RWPE2 (cell line): Measurements from ENCODE around the gene ERN2.

Experiments
- ATAC-seq: fragments of 200-7000 bp; cut with Tn5 transposase; 3 replicates; pipeline ENCODE4 v1.9.1; 2021; ENCODE audit warnings: low read depth
- DNase-seq: peaks from one replicate; pipeline ENCODE4 v3.0.0-alpha.2; 2020; ENCODE audit warnings: low spot score
- H3K27ac ChIP-seq: fragments of 450-650 bp; 2 replicates; pipeline ENCODE4 v1.5.1; 2017; ENCODE audit warnings: mild to moderate bottlenecking; ENCODE audit not compliant: poor library complexity, severe bottlenecking
- H3K27me3 ChIP-seq: fragments of 250-450 bp; sonication (Bioruptor Pico); 2 replicates; pipeline ENCODE4 v1.5.1; 2021; ENCODE audit warnings: mild to moderate bottlenecking, moderate library complexity; ENCODE audit not compliant: insufficient read depth, poor library complexity, severe bottlenecking
- H3K36me3 ChIP-seq: fragments of 250-450 bp; sonication (Bioruptor Pico); 2 replicates; pipeline ENCODE4 v1.5.1; 2020; ENCODE audit warnings: low read depth, mild to moderate bottlenecking, moderate library complexity
- H3K4me1 ChIP-seq: fragments of 250-450 bp; sonication (Bioruptor Pico); 2 replicates; pipeline ENCODE4 v1.5.1; 2021; ENCODE audit warnings: mild to moderate bottlenecking, moderate library complexity; ENCODE audit not compliant: insufficient read depth, poor library complexity, severe bottlenecking
- H3K4me3 ChIP-seq: fragments of 250-450 bp; sonication (Bioruptor Pico); 2 replicates; pipeline ENCODE4 v1.5.1; 2021; ENCODE audit warnings: mild to moderate bottlenecking, moderate library complexity; ENCODE audit not compliant: severe bottlenecking
- H3K9me3 ChIP-seq: fragments of 250-450 bp; sonication (Bioruptor Pico); 2 replicates; pipeline ENCODE4 v1.5.1; 2021; ENCODE audit warnings: mild to moderate bottlenecking, moderate library complexity; ENCODE audit not compliant: severe bottlenecking
- CTCF ChIP-seq: fragments of 450-650 bp; IDR thresholded peaks from one replicate; pipeline ENCODE4 v1.5.1; 2017; ENCODE audit warnings: mild to moderate bottlenecking, moderate library complexity; ENCODE audit not compliant: poor library complexity, severe bottlenecking

ERN2 gene

GRCh38 chr16:23700509-23700908 lies 12.5 kb downstream of the ERN2 start:
- DNase-seq (no peak), ATAC-seq (no peak)
- Histone ChIP-seq H3K36me3 (no peaks in the 10 kb centered on the region), H3K27ac (no peak overlapping the region), H3K9me3 (peaks cover 4% of the 10 kb centered on the region), H3K4me3 (no peak overlapping the region), H3K27me3 (no peaks in the 10 kb centered on the region), H3K4me1 (no peaks in the 10 kb centered on the region)
- TF ChIP-seq CTCF = no peak

GRCh38 chr16:23700093-23700492 lies 12.9 kb downstream of the ERN2 start:
- no peaks in the 10 kb centered on the region for H3K36me3 ChIP-seq
- no peak overlapping the region for H3K4me3 ChIP-seq
- H3K27ac ChIP-seq = no peak overlapping the region
- ATAC-seq (no peak), DNase-seq (no peak)
- peaks cover 4% of the 10 kb centered on the region for H3K9me3 ChIP-seq
- no peak for TF ChIP-seq CTCF
- H3K27me3 ChIP-seq = no peaks in the 10 kb centered on the region
- no peaks in the 10 kb centered on the region for H3K4me1 ChIP-seq

GRCh38 chr16:23699100-23699499 lies 13.9 kb downstream of the ERN2 start:
- ATAC-seq (no peak), DNase-seq (no peak)
- Histone ChIP-seq H3K27me3 (no peaks in the 10 kb centered on the region), H3K36me3 (no peaks in the 10 kb centered on the region), H3K27ac (no peak overlapping the region), H3K4me3 (no peak overlapping the region), H3K4me1 (no peaks in the 10 kb centered on the region), H3K9me3 (peaks cover 4% of the 10 kb centered on the region)
- no peak for TF ChIP-seq CTCF

- Histone ChIP-seq H3K4me3 (no peak overlapping the region), H3K9me3 (no peaks in the 10 kb centered on the region), H3K27me3 (no peaks in the 10 kb centered on the region), H3K4me1 (no peaks in the 10 kb centered on the region), H3K27ac (no peak overlapping the region), H3K36me3 (peaks cover 3% of the 10 kb centered on the region)
- ATAC-seq (no peak), DNase-seq (no peak)
- no peak for TF ChIP-seq CTCF
Observed at GRCh38 chr16:23695756-23696155, 17.3 kb downstream of the ERN2 start.

DNA sequence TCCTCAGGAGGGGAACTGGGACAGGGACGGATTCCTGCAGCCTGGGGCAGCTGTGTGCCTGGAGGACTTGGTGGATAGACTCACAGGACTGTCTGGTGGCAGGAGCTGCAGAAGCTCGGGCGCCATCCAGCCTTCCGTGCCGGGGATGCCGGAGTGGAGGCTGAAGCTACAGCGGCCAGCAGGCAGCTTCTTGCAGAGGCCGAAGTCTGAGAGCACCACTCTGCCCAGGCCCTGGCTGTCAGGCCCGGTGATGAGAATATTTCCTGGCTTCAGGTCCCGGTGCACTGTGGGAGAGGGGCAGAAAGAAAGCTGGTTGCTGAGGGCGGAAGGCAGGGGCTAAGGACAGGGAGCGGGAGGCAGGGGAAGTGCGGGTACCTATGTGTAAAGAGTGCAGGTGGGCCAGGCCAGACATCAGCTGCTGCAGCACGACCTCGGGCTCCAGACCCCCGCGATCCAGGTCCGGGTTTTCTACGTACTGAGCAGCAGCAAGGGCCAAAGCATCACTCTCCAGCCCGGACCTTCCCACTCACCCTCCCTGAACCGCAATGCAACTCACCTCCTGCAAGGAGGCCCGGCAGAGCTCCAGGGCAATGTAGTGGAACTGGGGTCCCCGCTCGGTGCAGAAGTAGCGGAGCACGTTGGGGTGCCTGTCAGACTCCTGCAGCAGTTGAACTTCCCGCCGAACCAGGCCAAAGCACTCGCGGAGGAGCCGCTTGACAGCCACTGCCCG lies 18.2 kb downstream of the ERN2 start:
- no peak for DNase-seq
- Histone ChIP-seq H3K27ac (no peak overlapping the region), H3K36me3 (peaks cover 12% of the 10 kb centered on the region), H3K27me3 (no peaks in the 10 kb centered on the region), H3K9me3 (no peaks in the 10 kb centered on the region), H3K4me1 (no peaks in the 10 kb centered on the region), H3K4me3 (no peak overlapping the region)
- no peak for ATAC-seq
- no peak for TF ChIP-seq CTCF
